Panc1 (cell line): ENCODE results near the gene CLEC12A.

ENCODE experiments used
- CTCF ChIP-seq: fragments of 450-650 bp; IDR thresholded peaks from 2 replicates; pipeline ENCODE4 v1.5.1; 2017; ENCODE audit warnings: mild to moderate bottlenecking
- POLR2AphosphoS5 ChIP-seq: IDR thresholded peaks from 2 replicates; pipeline ENCODE4 v1.6.1; 2012; ENCODE audit warnings: mild to moderate bottlenecking, low read depth, low read length, moderate library complexity
- TCF7L2 ChIP-seq: IDR thresholded peaks from 2 replicates; pipeline ENCODE4 v1.6.1; 2011; ENCODE audit warnings: mild to moderate bottlenecking, low read depth, low read length, inconsistent platforms

GRCh38 chr12:9960590-9960989 is 10.6 kb upstream of the CLEC12A start:
- TF ChIP-seq CTCF (no peak), TCF7L2 (no peak), POLR2AphosphoS5 (no peak)
